ENCODE measurements around the gene GALK2.
"Not testable (repeated sequence)": the region's sequence is repeated elsewhere in the genome, so short reads cannot be mapped to it uniquely, and the experiment has no call there.

The GALK2 gene

DNA sequence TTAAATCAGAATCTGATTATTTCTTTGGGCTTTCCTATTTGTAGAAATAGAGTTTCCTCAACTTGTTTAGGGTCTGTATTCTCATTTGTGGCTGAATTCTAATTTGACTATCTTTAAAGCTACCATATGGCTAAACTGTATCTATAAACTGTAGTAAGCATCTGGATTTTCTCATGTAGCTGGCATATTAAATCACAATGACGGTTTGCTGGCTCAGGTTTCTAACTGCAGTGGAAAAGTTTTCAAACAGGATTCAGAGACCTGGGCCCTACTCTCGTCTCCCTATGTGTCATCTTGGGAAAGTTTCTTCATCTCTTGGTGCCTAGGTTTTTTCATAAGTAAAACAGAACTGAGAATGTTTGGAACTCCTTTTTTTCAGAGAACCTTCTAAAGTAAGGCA lies 68.3 kb downstream of the GALK2 start:
- Histone ChIP-seq H3K9me3 (ENCODE audit: control insufficient read depth in 2 of 2, low read length in 2 of 2) (no peaks in the 10 kb centered on the region), H3K27ac (ENCODE audit: low read depth in 2 of 2, low read length in 2 of 2) (no peak overlapping the region), H3K27me3 (ENCODE audit: control insufficient read depth in 2 of 2, insufficient read depth in 2 of 2, low read length in 2 of 2) (no peaks in the 10 kb centered on the region), H3K36me3 (ENCODE audit: control insufficient read depth in 2 of 2, insufficient read depth in 2 of 2, low read length in 2 of 2) (peaks cover 15 to 19% of the 10 kb centered on the region in 2 donors), H3K4me1 (ENCODE audit: control insufficient read depth in 2 of 2, insufficient read depth in 2 of 2, low read length in 2 of 2) (peaks cover 0 to 3% of the 10 kb centered on the region in 2 donors), H3K4me3 (ENCODE audit: low read length in 2 of 2) (no peak overlapping the region), H3K9ac (ENCODE audit: low read depth in 1 of 2, low read length in 2 of 2) (no peak overlapping the region)

DNA sequence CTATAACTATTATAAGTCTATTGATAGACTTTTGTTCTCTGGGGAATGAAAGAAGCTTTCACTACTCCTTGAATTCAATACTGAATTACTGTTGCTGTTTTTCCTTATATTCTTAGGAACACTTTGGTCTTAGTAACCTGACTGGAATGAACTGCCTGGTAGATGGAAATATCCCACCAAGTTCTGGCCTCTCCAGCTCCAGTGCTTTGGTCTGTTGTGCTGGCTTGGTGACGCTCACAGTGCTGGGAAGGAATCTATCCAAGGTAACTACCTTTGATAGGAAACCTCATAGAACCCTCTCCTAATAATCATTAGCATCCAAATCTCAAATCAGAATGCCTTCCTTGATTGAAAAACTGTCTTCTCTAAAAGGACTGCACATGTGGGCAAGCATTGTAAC lies 69.1 kb downstream of the GALK2 start:
- Histone ChIP-seq H3K27me3 (ENCODE audit: control insufficient read depth in 2 of 2, insufficient read depth in 2 of 2, low read length in 2 of 2) (no peaks in the 10 kb centered on the region), H3K9ac (ENCODE audit: low read depth in 1 of 2, low read length in 2 of 2) (no peak overlapping the region), H3K36me3 (ENCODE audit: control insufficient read depth in 2 of 2, insufficient read depth in 2 of 2, low read length in 2 of 2) (peaks cover 15 to 19% of the 10 kb centered on the region in 2 donors), H3K4me3 (ENCODE audit: low read length in 2 of 2) (no peak overlapping the region), H3K27ac (ENCODE audit: low read depth in 2 of 2, low read length in 2 of 2) (no peak overlapping the region), H3K4me1 (ENCODE audit: control insufficient read depth in 2 of 2, insufficient read depth in 2 of 2, low read length in 2 of 2) (peaks cover 0 to 3% of the 10 kb centered on the region in 2 donors), H3K9me3 (ENCODE audit: control insufficient read depth in 2 of 2, low read length in 2 of 2) (no peaks in the 10 kb centered on the region)

DNA sequence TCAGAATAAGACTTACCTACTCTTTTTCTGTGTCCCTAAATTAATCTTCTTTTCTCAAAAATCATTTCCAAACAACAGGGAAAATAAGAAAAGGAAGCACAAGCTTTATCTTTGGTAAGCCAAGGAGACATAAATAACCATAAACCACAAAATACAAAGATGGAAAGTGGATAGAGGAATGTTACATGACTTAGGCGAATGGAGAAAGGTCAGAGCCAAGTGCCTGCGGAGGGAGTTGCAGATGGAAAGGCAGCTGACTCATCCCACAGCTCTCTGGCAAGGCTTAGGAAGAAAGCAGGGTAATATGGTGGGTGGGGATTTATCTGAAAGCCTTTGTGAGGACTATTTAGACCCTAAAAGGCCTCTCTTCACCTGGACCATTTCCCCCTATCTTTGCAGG lies 72.8 kb downstream of the GALK2 start:
- no peaks in the 10 kb centered on the region for H3K27me3 ChIP-seq (ENCODE audit: control insufficient read depth in 2 of 2, insufficient read depth in 2 of 2, low read length in 2 of 2)
- no peak overlapping the region for H3K9ac ChIP-seq (ENCODE audit: low read depth in 1 of 2, low read length in 2 of 2)
- H3K27ac ChIP-seq (ENCODE audit: low read depth in 2 of 2, low read length in 2 of 2), result no peak overlapping the region
- no peak overlapping the region for H3K4me3 ChIP-seq (ENCODE audit: low read length in 2 of 2)
- H3K36me3 ChIP-seq (ENCODE audit: control insufficient read depth in 2 of 2, insufficient read depth in 2 of 2, low read length in 2 of 2), result peaks cover 15% of the 10 kb centered on the region in 2 donors
- H3K4me1 ChIP-seq (ENCODE audit: control insufficient read depth in 2 of 2, insufficient read depth in 2 of 2, low read length in 2 of 2), result peaks cover 0 to 3% of the 10 kb centered on the region in 2 donors
- H3K9me3 ChIP-seq (ENCODE audit: control insufficient read depth in 2 of 2, low read length in 2 of 2), result no peaks in the 10 kb centered on the region

DNA sequence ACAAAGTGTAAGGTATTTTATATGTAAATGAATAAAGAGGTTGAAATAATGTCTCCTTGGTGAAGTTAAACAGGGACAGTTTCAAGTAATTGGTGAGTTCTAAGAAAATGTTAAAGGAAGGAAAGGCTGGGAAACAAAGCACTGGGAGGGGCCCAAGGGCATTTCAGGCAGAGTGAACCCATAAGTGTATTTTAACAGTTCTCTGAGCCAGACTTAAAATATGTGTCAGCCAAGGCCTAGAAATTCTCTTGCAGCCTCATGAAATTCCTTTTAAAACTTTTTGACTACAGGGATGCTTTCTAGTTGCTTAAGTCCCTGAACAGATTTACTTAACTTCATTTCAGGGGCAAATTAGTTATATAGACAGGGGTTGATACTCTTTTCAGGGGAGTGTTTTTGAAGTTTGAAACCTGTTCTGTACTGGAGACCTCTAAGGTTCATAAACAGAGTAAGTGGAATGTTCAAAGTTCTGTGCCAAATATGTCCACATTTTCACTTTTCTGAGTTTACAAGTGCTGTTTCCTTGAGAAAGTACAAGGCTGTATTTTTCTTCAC lies 77.6 kb downstream of the GALK2 start:
- no peaks in the 10 kb centered on the region for H3K9me3 ChIP-seq (ENCODE audit: control insufficient read depth in 2 of 2, low read length in 2 of 2)
- no peaks in the 10 kb centered on the region for H3K4me1 ChIP-seq (ENCODE audit: control insufficient read depth in 2 of 2, insufficient read depth in 2 of 2, low read length in 2 of 2)
- H3K36me3 ChIP-seq (ENCODE audit: control insufficient read depth in 2 of 2, insufficient read depth in 2 of 2, low read length in 2 of 2), result peaks cover 5 to 6% of the 10 kb centered on the region in 2 donors
- H3K27me3 ChIP-seq (ENCODE audit: control insufficient read depth in 2 of 2, insufficient read depth in 2 of 2, low read length in 2 of 2), result no peaks in the 10 kb centered on the region
- no peak overlapping the region for H3K27ac ChIP-seq (ENCODE audit: low read depth in 2 of 2, low read length in 2 of 2)
- H3K9ac ChIP-seq (ENCODE audit: low read depth in 1 of 2, low read length in 2 of 2), result no peak overlapping the region
- H3K4me3 ChIP-seq (ENCODE audit: low read length in 2 of 2), result no peak overlapping the region

DNA sequence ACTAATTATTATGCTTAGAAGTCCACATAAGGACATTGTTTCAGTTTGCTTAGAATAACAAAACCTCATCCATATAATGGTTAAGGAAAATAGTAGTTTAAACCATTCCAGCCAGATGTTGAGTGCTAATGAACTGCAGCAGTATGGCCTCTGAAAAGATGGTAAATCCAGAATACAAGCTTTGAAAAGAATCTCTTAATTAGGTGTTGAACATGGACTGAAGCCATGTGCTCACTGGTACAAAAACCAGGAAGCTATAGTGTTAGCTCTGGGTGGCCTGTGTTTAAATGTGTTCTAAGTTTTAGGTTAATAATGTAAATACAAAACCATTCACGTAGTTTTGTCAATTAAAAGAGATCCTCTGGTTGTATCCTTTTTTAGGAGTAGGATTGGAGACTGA lies 78.2 kb downstream of the GALK2 start:
- Histone ChIP-seq H3K36me3 (ENCODE audit: control insufficient read depth in 2 of 2, insufficient read depth in 2 of 2, low read length in 2 of 2) (no peaks in the 10 kb centered on the region), H3K9ac (ENCODE audit: low read depth in 1 of 2, low read length in 2 of 2) (no peak overlapping the region), H3K27me3 (ENCODE audit: control insufficient read depth in 2 of 2, insufficient read depth in 2 of 2, low read length in 2 of 2) (no peaks in the 10 kb centered on the region), H3K4me3 (ENCODE audit: low read length in 2 of 2) (no peak overlapping the region), H3K27ac (ENCODE audit: low read depth in 2 of 2, low read length in 2 of 2) (no peak overlapping the region), H3K4me1 (ENCODE audit: control insufficient read depth in 2 of 2, insufficient read depth in 2 of 2, low read length in 2 of 2) (no peaks in the 10 kb centered on the region), H3K9me3 (ENCODE audit: control insufficient read depth in 2 of 2, low read length in 2 of 2) (no peaks in the 10 kb centered on the region)

DNA sequence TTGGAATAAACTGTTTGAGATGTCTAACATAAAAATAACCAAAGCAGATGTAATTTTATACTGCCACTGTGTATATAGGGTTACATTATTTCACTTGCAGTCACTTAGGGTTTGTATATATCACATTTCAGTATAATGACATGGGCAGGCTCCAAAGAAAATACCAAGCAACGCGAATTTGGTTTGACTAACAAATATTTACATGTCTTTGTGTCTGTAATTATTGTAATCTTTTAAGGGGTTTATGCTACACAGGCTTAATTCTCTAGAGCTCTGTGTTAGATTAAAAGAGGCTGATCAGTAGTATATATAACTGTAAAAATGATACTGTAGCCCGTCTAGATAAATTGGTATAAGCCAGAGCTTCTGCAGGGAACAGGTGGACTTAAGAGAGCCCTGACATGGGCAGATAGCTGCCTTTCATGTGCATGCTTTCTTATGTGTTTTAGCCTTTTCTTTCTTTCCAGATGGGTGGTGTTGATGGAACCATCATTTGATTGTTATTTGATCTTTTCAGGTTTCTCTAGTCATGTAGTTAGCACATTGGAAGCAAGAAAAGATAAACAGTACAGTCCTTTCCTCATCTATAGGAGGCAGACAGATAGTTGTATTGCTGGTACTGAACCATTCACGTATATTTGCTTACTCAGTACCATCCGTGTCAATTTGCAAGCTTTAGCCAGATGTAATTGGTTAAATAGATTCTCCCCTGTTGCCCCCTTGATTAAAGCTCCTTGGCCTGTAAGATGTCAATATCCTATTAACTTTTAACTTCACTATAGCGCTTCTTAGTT lies 86.1 kb downstream of the GALK2 start:
- Histone ChIP-seq H3K4me1 (ENCODE audit: control insufficient read depth in 2 of 2, insufficient read depth in 2 of 2, low read length in 2 of 2) (no peaks in the 10 kb centered on the region), H3K9me3 (ENCODE audit: control insufficient read depth in 2 of 2, low read length in 2 of 2) (no peaks in the 10 kb centered on the region), H3K36me3 (ENCODE audit: control insufficient read depth in 2 of 2, insufficient read depth in 2 of 2, low read length in 2 of 2) (no peaks in the 10 kb centered on the region), H3K9ac (ENCODE audit: low read depth in 1 of 2, low read length in 2 of 2) (no peak overlapping the region), H3K27me3 (ENCODE audit: control insufficient read depth in 2 of 2, insufficient read depth in 2 of 2, low read length in 2 of 2) (no peaks in the 10 kb centered on the region), H3K4me3 (ENCODE audit: low read length in 2 of 2) (no peak overlapping the region), H3K27ac (ENCODE audit: low read depth in 2 of 2, low read length in 2 of 2) (no peak overlapping the region)

DNA sequence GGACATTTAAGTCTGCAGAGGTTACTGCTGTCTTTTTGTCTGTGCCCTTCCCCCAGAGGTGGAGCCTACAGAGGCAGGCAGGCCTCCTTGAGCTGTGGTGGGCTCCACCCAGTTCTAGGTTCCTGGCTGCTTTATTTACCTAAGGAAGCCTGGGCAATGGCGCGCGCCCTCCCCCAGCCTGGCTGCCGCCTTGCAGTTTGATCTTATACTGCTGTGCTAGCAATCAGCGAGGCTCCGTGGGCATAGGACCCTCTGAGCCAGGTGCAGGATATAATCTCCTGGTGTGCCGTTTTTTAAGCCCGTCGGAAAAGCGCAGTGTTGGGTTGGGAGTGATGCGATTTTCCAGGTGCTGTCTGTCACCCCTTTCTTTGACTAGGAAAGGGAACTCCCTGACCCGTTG lies 95.1 kb downstream of the GALK2 start:
- H3K9ac ChIP-seq (ENCODE audit: low read depth in 1 of 2, low read length in 2 of 2); H3K4me3 ChIP-seq (ENCODE audit: low read length in 2 of 2); H3K27me3 ChIP-seq (ENCODE audit: control insufficient read depth in 2 of 2, insufficient read depth in 2 of 2, low read length in 2 of 2); H3K4me1 ChIP-seq (ENCODE audit: control insufficient read depth in 2 of 2, insufficient read depth in 2 of 2, low read length in 2 of 2); H3K9me3 ChIP-seq (ENCODE audit: control insufficient read depth in 2 of 2, low read length in 2 of 2); H3K27ac ChIP-seq (ENCODE audit: low read depth in 2 of 2, low read length in 2 of 2); H3K36me3 ChIP-seq (ENCODE audit: control insufficient read depth in 2 of 2, insufficient read depth in 2 of 2, low read length in 2 of 2): not testable (repeated sequence)

DNA sequence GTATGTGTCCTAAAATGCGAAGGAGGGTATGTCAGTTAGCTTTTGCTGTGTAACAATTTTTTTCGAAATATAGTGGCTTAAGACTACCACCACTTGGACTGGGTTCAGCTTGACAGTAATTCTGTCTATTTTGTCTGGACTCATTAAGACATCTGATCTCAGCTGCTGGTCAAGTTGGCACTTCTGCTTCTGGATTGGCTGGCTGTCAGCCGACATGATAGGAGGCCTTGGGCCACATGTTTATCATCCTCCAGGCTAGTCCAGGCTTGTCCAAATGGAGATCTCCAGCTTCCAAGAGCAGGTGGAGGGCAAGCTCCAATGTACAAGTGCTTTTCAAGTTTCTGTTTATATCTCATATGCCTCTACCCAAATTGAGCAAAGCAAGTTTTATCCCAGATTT lies 95.9 kb downstream of the GALK2 start:
- Histone ChIP-seq H3K27me3 (ENCODE audit: control insufficient read depth in 2 of 2, insufficient read depth in 2 of 2, low read length in 2 of 2) (no peaks in the 10 kb centered on the region), H3K4me3 (ENCODE audit: low read length in 2 of 2) (no peak overlapping the region), H3K4me1 (ENCODE audit: control insufficient read depth in 2 of 2, insufficient read depth in 2 of 2, low read length in 2 of 2) (no peaks in the 10 kb centered on the region), H3K9me3 (ENCODE audit: control insufficient read depth in 2 of 2, low read length in 2 of 2) (no peaks in the 10 kb centered on the region), H3K9ac (ENCODE audit: low read depth in 1 of 2, low read length in 2 of 2) (no peak overlapping the region), H3K36me3 (ENCODE audit: control insufficient read depth in 2 of 2, insufficient read depth in 2 of 2, low read length in 2 of 2) (no peaks in the 10 kb centered on the region), H3K27ac (ENCODE audit: low read depth in 2 of 2, low read length in 2 of 2) (no peak overlapping the region)

DNA sequence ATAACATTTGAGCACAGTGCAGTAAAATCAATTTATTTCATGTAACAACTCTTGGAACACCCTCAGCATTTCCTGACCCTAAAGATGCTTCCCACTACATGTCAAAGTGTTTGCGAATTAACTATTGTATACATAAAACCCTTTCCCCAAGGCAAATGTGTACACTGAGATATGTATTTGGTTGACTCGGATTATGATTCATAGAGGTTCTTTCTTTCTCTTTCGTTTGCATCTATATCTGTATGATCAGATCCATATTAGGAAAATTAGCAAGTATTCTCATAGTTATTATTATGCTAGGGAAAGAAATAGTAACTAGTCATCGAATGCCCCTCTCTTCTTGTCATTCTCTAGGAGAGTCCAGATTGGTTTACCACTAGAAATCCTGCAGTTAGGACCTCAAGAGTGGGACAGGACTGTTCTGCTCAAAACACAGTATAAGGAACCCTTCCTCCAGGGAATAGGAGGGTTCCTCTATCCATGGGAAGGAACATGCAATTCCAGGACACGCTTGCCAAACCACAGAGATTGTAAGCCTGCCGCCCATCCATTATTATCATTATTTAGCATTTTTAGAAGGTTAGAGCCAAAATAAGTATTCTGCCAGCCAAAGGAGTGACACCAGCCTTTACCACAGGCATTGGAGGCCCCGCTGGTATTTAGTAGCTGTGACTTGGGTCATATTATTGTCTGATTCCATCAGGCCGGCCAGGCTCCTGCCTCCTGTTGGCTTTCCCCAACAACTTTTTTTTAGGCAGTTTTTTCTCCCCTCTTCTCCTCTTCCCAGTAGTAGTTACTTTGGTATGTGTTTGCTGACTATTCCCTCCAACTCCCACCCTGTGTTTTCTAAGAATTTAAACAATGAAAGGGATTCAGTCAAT lies 100.7 kb downstream of the GALK2 start:
- no peaks in the 10 kb centered on the region for H3K27me3 ChIP-seq (ENCODE audit: control insufficient read depth in 2 of 2, insufficient read depth in 2 of 2, low read length in 2 of 2)
- H3K4me3 ChIP-seq (ENCODE audit: low read length in 2 of 2), result no peak overlapping the region
- H3K36me3 ChIP-seq (ENCODE audit: control insufficient read depth in 2 of 2, insufficient read depth in 2 of 2, low read length in 2 of 2), result peaks cover 0 to 6% of the 10 kb centered on the region in 2 donors
- no peak overlapping the region for H3K9ac ChIP-seq (ENCODE audit: low read depth in 1 of 2, low read length in 2 of 2)
- H3K9me3 ChIP-seq (ENCODE audit: control insufficient read depth in 2 of 2, low read length in 2 of 2), result no peaks in the 10 kb centered on the region
- peak overlapping the region in 1 of 2 donors; percentile 34 for H3K27ac ChIP-seq (ENCODE audit: low read depth in 2 of 2, low read length in 2 of 2)
- no peaks in the 10 kb centered on the region for H3K4me1 ChIP-seq (ENCODE audit: control insufficient read depth in 2 of 2, insufficient read depth in 2 of 2, low read length in 2 of 2)

DNA sequence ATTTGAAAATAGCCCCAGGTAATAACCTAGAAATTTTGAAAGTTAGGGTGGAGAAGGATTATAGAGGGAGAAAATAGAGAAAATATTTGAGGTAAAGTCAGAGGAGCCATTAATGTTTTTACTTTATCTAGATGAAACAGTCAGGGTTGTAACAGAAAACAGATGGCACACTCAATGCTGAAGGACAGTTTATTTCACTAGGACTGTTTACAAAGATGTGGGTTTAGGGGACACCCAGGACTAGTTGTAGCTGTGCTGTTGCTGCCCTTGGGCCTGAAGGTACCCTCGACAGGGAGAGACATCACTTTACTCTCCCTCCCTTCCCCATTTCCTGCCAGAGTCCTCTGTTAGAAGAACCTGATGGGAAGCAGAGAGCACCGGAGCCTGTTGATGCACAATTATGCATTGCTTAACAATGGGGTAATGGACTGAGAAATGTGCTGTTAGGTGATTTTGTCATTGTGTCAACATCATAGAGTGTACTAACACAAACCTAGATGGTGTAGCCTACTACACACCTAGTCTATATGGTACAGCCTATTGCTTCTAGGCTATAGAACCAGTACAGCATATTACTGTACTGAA lies 103.8 kb downstream of the GALK2 start:
- Histone ChIP-seq H3K27ac (ENCODE audit: low read depth in 2 of 2, low read length in 2 of 2) (no peak overlapping the region), H3K4me3 (ENCODE audit: low read length in 2 of 2) (no peak overlapping the region), H3K36me3 (ENCODE audit: control insufficient read depth in 2 of 2, insufficient read depth in 2 of 2, low read length in 2 of 2) (peaks cover 0 to 6% of the 10 kb centered on the region in 2 donors), H3K9ac (ENCODE audit: low read depth in 1 of 2, low read length in 2 of 2) (no peak overlapping the region), H3K4me1 (ENCODE audit: control insufficient read depth in 2 of 2, insufficient read depth in 2 of 2, low read length in 2 of 2) (no peaks in the 10 kb centered on the region), H3K9me3 (ENCODE audit: control insufficient read depth in 2 of 2, low read length in 2 of 2) (no peaks in the 10 kb centered on the region), H3K27me3 (ENCODE audit: control insufficient read depth in 2 of 2, insufficient read depth in 2 of 2, low read length in 2 of 2) (no peaks in the 10 kb centered on the region)
